Trophoblast cell (in vitro differentiated cells and primary cell): ENCODE data around the gene C22orf42.
"Not testable (repeated sequence)": the region's sequence is repeated elsewhere in the genome, so short reads cannot be mapped to it uniquely, and the experiment has no call there.

Experiments used
- DNase-seq, 2 donors: peaks; one replicate each; pipeline ENCODE4 v3.0.0-alpha.2; 2016
- H2AFZ ChIP-seq: 2 replicates; pipeline ENCODE4 v1.6.1; 2013; ENCODE audit warnings: low read length, moderate library complexity, mild to moderate bottlenecking; ENCODE audit not compliant: insufficient read depth, poor library complexity
- H2AK5ac ChIP-seq: 2 replicates; pipeline ENCODE4 v1.6.1; 2013; ENCODE audit warnings: mild to moderate bottlenecking, low read length
- H2BK120ac ChIP-seq: 2 replicates; pipeline ENCODE4 v1.6.1; 2013; ENCODE audit warnings: low read length, mild to moderate bottlenecking, moderate library complexity; ENCODE audit not compliant: insufficient read depth, poor library complexity
- H2BK12ac ChIP-seq: 2 replicates; pipeline ENCODE4 v1.6.1; 2013; ENCODE audit warnings: mild to moderate bottlenecking, low read length, moderate library complexity
- H2BK5ac ChIP-seq: 2 replicates; pipeline ENCODE4 v1.6.1; 2013; ENCODE audit warnings: low read length, low read depth, moderate library complexity, mild to moderate bottlenecking; ENCODE audit not compliant: poor library complexity
- H3K14ac ChIP-seq: 2 replicates; pipeline ENCODE4 v1.6.1; 2013; ENCODE audit warnings: mild to moderate bottlenecking, low read length
- H3K18ac ChIP-seq: 2 replicates; pipeline ENCODE4 v1.6.1; 2013; ENCODE audit warnings: mild to moderate bottlenecking, low read length
- H3K23ac ChIP-seq: 2 replicates; pipeline ENCODE4 v1.6.1; 2013; ENCODE audit warnings: low read length
- H3K27ac ChIP-seq: 2 replicates; pipeline ENCODE4 v1.5.1; 2013; ENCODE audit warnings: low read depth, mild to moderate bottlenecking, inconsistent platforms, low read length, moderate library complexity
- H3K27me3 ChIP-seq: 2 replicates; pipeline ENCODE4 v1.6.1; 2013; ENCODE audit warnings: inconsistent platforms, mild to moderate bottlenecking, low read length, moderate library complexity; ENCODE audit not compliant: insufficient read depth
- H3K36me3 ChIP-seq, 2 experiments: 1 replicate in 1 of 2; 2 replicates in 1 of 2; pipeline ENCODE4 v1.6.1; 2013; ENCODE audit warnings: low read length in 2 of 2, mild to moderate bottlenecking in 2 of 2, moderate library complexity in 1 of 2; ENCODE audit not compliant: insufficient read depth in 2 of 2, control insufficient read depth in 1 of 2
- H3K4ac ChIP-seq: 2 replicates; pipeline ENCODE4 v1.6.1; 2013; ENCODE audit warnings: low read depth, mild to moderate bottlenecking, low read length, moderate library complexity
- H3K4me1 ChIP-seq, 2 experiments: 1 replicate in 1 of 2; 2 replicates in 1 of 2; pipeline ENCODE4 v1.6.1; 2013; ENCODE audit warnings: low read length in 2 of 2, mild to moderate bottlenecking in 2 of 2, moderate library complexity in 1 of 2; ENCODE audit not compliant: insufficient read depth in 2 of 2, control insufficient read depth in 1 of 2
- H3K4me2 ChIP-seq: 2 replicates; pipeline ENCODE4 v1.6.1; 2013; ENCODE audit warnings: inconsistent platforms, mild to moderate bottlenecking, low read length, moderate library complexity
- H3K4me3 ChIP-seq: 2 replicates; pipeline ENCODE4 v1.5.1; 2013; ENCODE audit warnings: mild to moderate bottlenecking, low read depth, low read length, inconsistent platforms
- H3K79me1 ChIP-seq: one replicate; pipeline ENCODE4 v1.6.1; 2013; ENCODE audit warnings: low read length
- H3K79me2 ChIP-seq: 2 replicates; pipeline ENCODE4 v1.6.1; 2013; ENCODE audit warnings: low read length, mild to moderate bottlenecking; ENCODE audit not compliant: control insufficient read depth, insufficient read depth, poor library complexity
- H3K9ac ChIP-seq: 2 replicates; pipeline ENCODE4 v1.6.1; 2013; ENCODE audit warnings: mild to moderate bottlenecking, low read length
- H3K9me3 ChIP-seq: 2 replicates; pipeline ENCODE4 v1.6.1; 2013; ENCODE audit warnings: low read depth, mild to moderate bottlenecking, control low read depth, inconsistent platforms, low read length; ENCODE audit not compliant: insufficient read depth
- H4K12ac ChIP-seq: 2 replicates; pipeline ENCODE4 v1.6.1; 2013; ENCODE audit warnings: low read depth, mild to moderate bottlenecking, low read length, moderate library complexity
- H4K8ac ChIP-seq: 2 replicates; pipeline ENCODE4 v1.6.1; 2013; ENCODE audit warnings: low read depth, mild to moderate bottlenecking, low read length, moderate library complexity
- H4K91ac ChIP-seq: one replicate; pipeline ENCODE4 v1.6.1; 2013; ENCODE audit warnings: low read depth, mild to moderate bottlenecking, low read length, moderate library complexity
- WGBS: extraction: QIAGEN DNeasy Blood & Tissue Kit; methylation state at CpG from one replicate; pipeline ENCODE4 v1.1.7; 2013; ENCODE audit warnings: missing lambda C conversion rate; ENCODE audit not compliant: insufficient read length, insufficient coverage; ENCODE audit errors: extremely low coverage; 5-methylcytosine and 5-hydroxymethylcytosine counted together

C22orf42 gene

DNA sequence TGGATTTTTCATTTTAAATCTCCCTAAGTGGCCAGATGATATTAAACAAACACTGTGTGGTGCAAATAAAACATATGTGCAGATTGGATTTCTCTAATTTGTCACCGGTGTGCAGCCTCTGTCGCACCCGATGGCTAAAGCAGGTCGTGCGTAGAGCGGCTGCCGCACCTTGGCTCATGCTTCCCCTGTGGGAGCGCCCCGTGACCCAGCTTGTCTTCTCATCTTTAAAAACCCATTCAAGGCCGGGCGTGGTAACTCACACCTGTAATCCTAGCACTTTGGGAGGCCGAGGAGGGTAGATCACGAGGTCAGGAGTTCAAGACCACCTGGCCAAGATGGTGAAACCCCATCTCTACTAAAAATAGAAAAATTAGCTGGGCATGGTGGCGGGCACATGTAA is 24.3 kb downstream of the C22orf42 start:
- not testable (repeated sequence) for H3K79me2 ChIP-seq, H3K18ac ChIP-seq, H3K4ac ChIP-seq, H3K4me3 ChIP-seq, H3K36me3 ChIP-seq, H3K4me2 ChIP-seq, H4K12ac ChIP-seq, H3K14ac ChIP-seq, H4K8ac ChIP-seq, H2BK5ac ChIP-seq, H2BK120ac ChIP-seq, H4K91ac ChIP-seq, H3K9me3 ChIP-seq, H3K27me3 ChIP-seq, H3K27ac ChIP-seq, DNase-seq, H3K23ac ChIP-seq, H2BK12ac ChIP-seq, H2AK5ac ChIP-seq, H2AFZ ChIP-seq, H3K79me1 ChIP-seq, H3K4me1 ChIP-seq, H3K9ac ChIP-seq
- no CpG with 5 or more reads among the region's 14 CpGs for WGBS

DNA sequence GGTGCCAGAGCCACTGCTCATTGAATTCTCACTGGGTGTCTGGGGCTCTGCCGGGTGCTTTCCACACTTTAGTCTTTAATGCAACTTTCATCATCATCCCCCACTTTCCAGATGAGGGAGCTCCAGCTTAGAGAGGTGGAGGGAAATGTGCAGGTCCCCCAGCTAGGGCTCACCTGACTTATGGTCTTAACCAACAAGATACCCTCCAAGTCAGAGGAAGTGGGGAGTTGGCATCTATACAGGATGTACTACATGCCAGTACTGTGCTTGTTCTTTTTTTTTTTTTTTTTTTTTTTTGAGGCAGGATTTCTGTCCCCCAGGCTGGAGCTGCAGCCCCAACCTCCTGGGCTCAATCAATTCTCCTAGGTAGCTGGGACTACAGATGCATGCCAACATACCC is 26.3 kb downstream of the C22orf42 start:
- Histone ChIP-seq H4K12ac (no peak overlapping the region), H3K79me2 (no peaks in the 10 kb centered on the region), H3K23ac (no peak overlapping the region), H3K4me2 (no peak overlapping the region), H3K18ac (no peak overlapping the region), H3K14ac (no peak overlapping the region), H3K79me1 (no peaks in the 10 kb centered on the region), H3K9ac (no peak overlapping the region), H4K91ac (no peak overlapping the region), H3K4ac (no peak overlapping the region), H3K27me3 (no peaks in the 10 kb centered on the region), H2AFZ (no peak overlapping the region), H2AK5ac (no peak overlapping the region), H2BK120ac (no peak overlapping the region), H3K27ac (no peak overlapping the region), H3K9me3 (peaks cover 4% of the 10 kb centered on the region), H3K4me1 (no peaks in the 10 kb centered on the region), H2BK5ac (no peak overlapping the region), H3K36me3 (no peaks in the 10 kb centered on the region), H2BK12ac (no peak overlapping the region), H4K8ac (no peak overlapping the region), H3K4me3 (no peak overlapping the region)
- DNase-seq = no peak
- WGBS = no CpG with 5 or more reads among the region's 1 CpG

DNA sequence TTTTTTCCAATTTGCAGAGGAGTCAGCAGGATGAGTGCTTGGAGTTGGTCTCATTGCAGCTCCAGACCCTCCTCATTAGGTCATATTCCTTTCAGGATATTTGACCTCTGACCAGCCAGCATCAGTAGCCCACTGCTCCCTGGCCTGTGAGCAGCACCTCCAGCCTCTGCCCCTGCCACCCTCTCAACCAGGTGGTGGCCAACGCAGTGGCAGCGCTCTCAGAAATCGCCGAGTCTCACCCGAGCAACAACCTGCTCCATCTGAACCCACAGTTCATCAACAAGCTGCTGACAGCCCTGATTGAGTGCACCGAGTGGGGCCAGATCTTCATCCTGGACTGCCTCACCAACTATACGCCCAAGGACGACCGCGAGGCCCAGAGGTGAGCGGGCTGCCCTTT is 27.0 kb downstream of the C22orf42 start:
- Histone ChIP-seq H4K12ac (no peak overlapping the region), H3K79me2 (no peaks in the 10 kb centered on the region), H3K18ac (no peak overlapping the region), H3K9me3 (peaks cover 3% of the 10 kb centered on the region), H4K91ac (no peak overlapping the region), H3K14ac (no peak overlapping the region), H3K4me3 (no peak overlapping the region), H3K27me3 (no peaks in the 10 kb centered on the region), H2BK5ac (no peak overlapping the region), H3K4me2 (no peak overlapping the region), H4K8ac (no peak overlapping the region), H3K36me3 (no peaks in the 10 kb centered on the region), H3K4me1 (no peaks in the 10 kb centered on the region), H2AK5ac (no peak overlapping the region), H3K23ac (no peak overlapping the region), H3K27ac (no peak overlapping the region), H3K9ac (no peak overlapping the region), H3K79me1 (no peaks in the 10 kb centered on the region), H2BK12ac (no peak overlapping the region), H2BK120ac (no peak overlapping the region), H3K4ac (no peak overlapping the region), H2AFZ (no peak overlapping the region)
- no CpG with 5 or more reads among the region's 11 CpGs for WGBS
- no peak for DNase-seq

DNA sequence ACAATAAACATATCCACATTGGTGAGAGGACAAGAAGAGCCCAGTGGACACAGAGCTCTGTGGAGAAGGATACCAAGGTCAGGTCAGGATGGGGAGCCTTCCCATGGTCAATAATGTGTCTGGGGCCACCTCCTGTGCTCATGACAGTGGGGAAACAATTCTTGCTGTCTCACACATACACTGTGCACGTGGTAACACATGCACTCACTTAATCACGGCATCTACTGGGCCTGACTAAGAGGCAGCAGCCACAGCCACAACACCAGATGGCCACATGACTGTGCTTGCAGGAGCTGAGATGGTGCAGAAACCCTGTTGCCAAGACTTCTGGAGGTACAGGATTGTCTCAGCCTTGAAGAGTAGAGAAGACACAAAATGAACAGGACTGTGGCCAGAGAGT is 28.6 kb downstream of the C22orf42 start:
- no CpG with 5 or more reads among the region's 2 CpGs for WGBS
- DNase-seq = no peak
- Histone ChIP-seq H3K14ac (no peak overlapping the region), H4K12ac (no peak overlapping the region), H3K79me2 (no peaks in the 10 kb centered on the region), H3K4me2 (no peak overlapping the region), H3K36me3 (no peaks in the 10 kb centered on the region), H3K27ac (no peak overlapping the region), H3K23ac (peak overlapping the region; percentile 6), H3K4me3 (no peak overlapping the region), H3K27me3 (no peaks in the 10 kb centered on the region), H2AK5ac (no peak overlapping the region), H3K9me3 (peaks cover 3% of the 10 kb centered on the region), H2BK120ac (no peak overlapping the region), H3K4me1 (no peaks in the 10 kb centered on the region), H3K79me1 (no peaks in the 10 kb centered on the region), H2BK12ac (no peak overlapping the region), H3K18ac (no peak overlapping the region), H2AFZ (no peak overlapping the region), H3K4ac (no peak overlapping the region), H4K8ac (no peak overlapping the region), H2BK5ac (no peak overlapping the region), H4K91ac (no peak overlapping the region), H3K9ac (no peak overlapping the region)
